Breast epithelium (tissue), 4 donors: ENCODE results near the gene ZNF507. TPM values are rescaled to one million over a fixed set of nuclear protein-coding genes. Genes with fewer than 3 reads are reported as not detected.

ENCODE experiments used
- DNase-seq, 2 donors: peaks; one replicate each; pipeline ENCODE4 v3.0.0-alpha.2; 2019; ENCODE audit warnings: low spot score in 2 of 2
- H3K27ac ChIP-seq, 2 donors: fragments of 200-600 bp; sonication (generic) in 1 of 2; one replicate each; pipeline ENCODE4 v1.5.1; 2016 to 2019; ENCODE audit warnings: mild to moderate bottlenecking in 1 of 2
- H3K27me3 ChIP-seq, 2 donors: fragments of 200-600 bp; sonication (generic) in 1 of 2; one replicate each; pipeline versions ENCODE4 v1.5.1 to v1.6.0; 2017 to 2019; ENCODE audit warnings: control low read depth in 1 of 2, mild to moderate bottlenecking in 1 of 2
- H3K36me3 ChIP-seq: fragments of 200-600 bp; one replicate; pipeline ENCODE4 v1.5.1; 2019
- H3K4me1 ChIP-seq, 2 donors: fragments of 200-600 bp; sonication (generic); one replicate each; pipeline ENCODE4 v1.5.1; 2016 to 2019; ENCODE audit warnings: control low read depth in 1 of 2
- H3K4me3 ChIP-seq, 3 donors: fragments of 200-600 bp; sonication (generic); 1 replicate in 2 of 3; 2 replicates in 1 of 3; pipeline ENCODE4 v1.5.1; 2016 to 2019; ENCODE audit warnings: mild to moderate bottlenecking in 3 of 3, moderate library complexity in 2 of 3
- H3K9me3 ChIP-seq, 2 donors: fragments of 200-600 bp; sonication (generic) in 1 of 2; one replicate each; pipeline ENCODE4 v1.5.1; 2016 to 2019; ENCODE audit warnings: control low read depth in 1 of 2
- CTCF ChIP-seq, 3 donors: fragments of 450-650 bp; IDR thresholded peaks; one replicate each; pipeline ENCODE4 v1.5.1; 2016 to 2017; ENCODE audit warnings: antibody characterized with exemption in 3 of 3, mild to moderate bottlenecking in 3 of 3, moderate library complexity in 3 of 3
- POLR2A ChIP-seq: fragments of 450-650 bp; IDR thresholded peaks from one replicate; pipeline ENCODE4 v1.6.1; 2016; ENCODE audit warnings: antibody characterized with exemption, mild to moderate bottlenecking, moderate library complexity
- POLR2AphosphoS5 ChIP-seq, 3 donors: sonication (generic); formaldehyde crosslinking; IDR thresholded peaks; one replicate each; pipeline ENCODE4 v1.6.1; 2017; ENCODE audit warnings: antibody characterized with exemption in 3 of 3
- intact Hi-C: fragments of 100-400 bp; cut with DNase I; formaldehyde crosslinking; loops from one replicate; pipeline ENCODE4 v1.15.1; 2023; ENCODE audit warnings: low total_unique reads
- total RNA-seq, 3 donors: library from RNA; depleted of rRNA; stranded (reverse); fragments of >200 nt; gene quantifications; one replicate each; pipeline ENCODE4 v1.1.0, GENCODE V29; 2016

The ZNF507 gene
- total RNA-seq, 3 donors from 2014 or later: 19.2 to 32.1 (median 27.5) TPM

GRCh38 chr19:32330213-32330857, 15.1 kb upstream of the ZNF507 start:
- Histone ChIP-seq H3K9me3 (no peaks in the 10 kb centered on the region), H3K27me3 (no peaks in the 10 kb centered on the region), H3K4me3 (no peak overlapping the region), H3K36me3 (no peaks in the 10 kb centered on the region), H3K27ac (no peak overlapping the region), H3K4me1 (no peaks in the 10 kb centered on the region)
- no peak for DNase-seq
- intact Hi-C loops: no loop called here
- TF ChIP-seq POLR2A (no peak), POLR2AphosphoS5 (IDR thresholded peaks at IDR 0.05) (no peak), CTCF (IDR thresholded peaks at IDR 0.05) (no peak)

- H3K4me1 ChIP-seq: no peaks in the 10 kb centered on the region
- H3K4me3 ChIP-seq: no peak overlapping the region
- H3K36me3 ChIP-seq: no peaks in the 10 kb centered on the region
- H3K9me3 ChIP-seq: no peaks in the 10 kb centered on the region
- no peak for TF ChIP-seq POLR2AphosphoS5 (IDR thresholded peaks at IDR 0.05)
- TF ChIP-seq POLR2A: no peak
- no peak for TF ChIP-seq CTCF (IDR thresholded peaks at IDR 0.05)
- intact Hi-C loops: no loop called here
- H3K27me3 ChIP-seq: no peaks in the 10 kb centered on the region
- DNase-seq: no peak
- no peak overlapping the region for H3K27ac ChIP-seq
Measured at GRCh38 chr19:32333227-32333626, 12.2 kb upstream of the ZNF507 start.

- Histone ChIP-seq H3K9me3 (no peaks in the 10 kb centered on the region), H3K4me3 (peak overlapping the region in 1 of 3 donors; percentile 51), H3K36me3 (no peaks in the 10 kb centered on the region), H3K4me1 (no peaks in the 10 kb centered on the region), H3K27ac (no peak overlapping the region), H3K27me3 (no peaks in the 10 kb centered on the region)
- no peak for TF ChIP-seq CTCF (IDR thresholded peaks at IDR 0.05)
- no peak for TF ChIP-seq POLR2A
- TF ChIP-seq POLR2AphosphoS5 (IDR thresholded peaks at IDR 0.05): no peak
- intact Hi-C loops: no loop called here
- DNase-seq: no peak
Measured at GRCh38 chr19:32336259-32337083, 8.9 kb upstream of the ZNF507 start.

- no peak overlapping the region for H3K27ac ChIP-seq
- H3K36me3 ChIP-seq: no peaks in the 10 kb centered on the region
- no peaks in the 10 kb centered on the region for H3K27me3 ChIP-seq
- H3K9me3 ChIP-seq: no peaks in the 10 kb centered on the region
- peak overlapping the region in 2 of 3 donors; percentile 11 to 51 for H3K4me3 ChIP-seq
- intact Hi-C loops: no loop called here
- no peaks in the 10 kb centered on the region for H3K4me1 ChIP-seq
- DNase-seq: no peak
- no peak for TF ChIP-seq POLR2AphosphoS5 (IDR thresholded peaks at IDR 0.05)
- TF ChIP-seq POLR2A: no peak
- TF ChIP-seq CTCF (IDR thresholded peaks at IDR 0.05): no peak
Measured at GRCh38 chr19:32337084-32337808, 8.2 kb upstream of the ZNF507 start.
